ENCODE results near the gene PMPCA. TPM values are rescaled to one million over a fixed set of nuclear protein-coding genes. Genes with fewer than 3 reads are reported as not detected.

Gene PMPCA
- total RNA-seq, 4 donors from 2014 or later, result 22.8 to 43.9 (median 35.0) TPM

DNA sequence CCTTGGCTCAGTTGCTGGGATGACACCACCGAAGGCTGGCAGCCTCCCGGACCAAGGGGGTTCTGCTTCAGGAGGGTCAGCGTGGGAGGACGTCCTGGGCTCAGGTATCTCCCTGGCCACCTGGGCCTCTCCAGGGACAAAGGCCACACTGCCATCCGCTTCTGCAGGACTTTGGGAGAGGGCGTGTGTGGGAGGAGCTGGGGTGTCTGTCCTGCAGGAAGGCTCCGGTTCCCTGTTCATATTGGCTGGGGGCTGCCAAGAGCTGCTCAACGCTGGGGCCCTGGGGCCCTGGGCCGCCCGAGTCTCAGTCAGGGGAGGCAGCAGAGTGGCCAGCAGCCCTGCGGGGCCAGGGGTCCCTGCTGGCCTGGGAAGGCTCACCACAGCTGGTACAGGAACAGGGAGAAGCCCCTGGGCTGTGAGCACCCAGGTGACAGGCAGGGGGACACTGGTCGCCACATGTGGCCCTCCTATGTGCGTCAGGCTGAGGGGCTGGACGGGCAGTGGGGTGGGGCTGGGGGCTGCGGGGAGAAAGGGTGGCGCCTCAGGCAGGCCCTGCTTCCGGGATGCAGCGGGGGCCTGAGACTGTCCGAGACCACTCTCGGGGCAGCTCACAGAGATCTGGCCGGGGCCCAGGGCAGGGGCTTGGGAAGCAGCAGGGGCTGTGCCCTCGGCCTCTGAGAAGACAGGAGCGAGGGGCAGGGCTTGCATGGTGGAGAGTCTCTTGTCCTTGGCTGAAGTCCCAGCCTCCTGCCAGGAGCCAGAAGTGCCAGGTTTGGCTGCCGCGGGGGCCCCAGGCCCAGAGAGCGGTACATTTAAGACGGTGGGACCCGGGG is 32.1 kb upstream of the PMPCA start:
- Histone ChIP-seq H3K27me3 (no peaks in the 10 kb centered on the region), H3K9me3 (no peaks in the 10 kb centered on the region), H3K36me3 (peaks cover 10 to 68% (median 57%) of the 10 kb centered on the region in 4 donors), H3K4me3 (no peak overlapping the region), H3K27ac (replicated peaks in 1 of 4) (no peak overlapping the region), H3K4me1 (no peaks in the 10 kb centered on the region)
- intact Hi-C loops (cut with DNase I), result no loop called here
- WGBS, result 87% methylated on average over 7 of the region's 28 CpGs
- TF ChIP-seq POLR2AphosphoS5 (IDR thresholded peaks at IDR 0.05), result no peak
- TF ChIP-seq CTCF (IDR thresholded peaks at IDR 0.05), result no peak
- no peak for TF ChIP-seq EP300 (IDR thresholded peaks at IDR 0.05)
- TF ChIP-seq POLR2A (IDR thresholded peaks at IDR 0.05; ENCODE audit: low read depth), result no peak
- no peak for DNase-seq (ENCODE audit: extremely low spot score)

GRCh38 chr9:136379003-136379287 is 31.5 kb upstream of the PMPCA start:
- no peaks in the 10 kb centered on the region for H3K27me3 ChIP-seq
- H3K9me3 ChIP-seq, result no peaks in the 10 kb centered on the region
- peaks cover 10 to 74% (median 62%) of the 10 kb centered on the region in 4 donors for H3K36me3 ChIP-seq
- WGBS, result 100% methylated on average over 3 of the region's 18 CpGs
- intact Hi-C loops (cut with DNase I), result no loop called here
- no peak overlapping the region for H3K27ac ChIP-seq (replicated peaks in 1 of 4)
- no peak for DNase-seq (ENCODE audit: extremely low spot score)
- no peak for TF ChIP-seq POLR2A (IDR thresholded peaks at IDR 0.05; ENCODE audit: low read depth)
- no peaks in the 10 kb centered on the region for H3K4me1 ChIP-seq
- H3K4me3 ChIP-seq, result no peak overlapping the region

DNA sequence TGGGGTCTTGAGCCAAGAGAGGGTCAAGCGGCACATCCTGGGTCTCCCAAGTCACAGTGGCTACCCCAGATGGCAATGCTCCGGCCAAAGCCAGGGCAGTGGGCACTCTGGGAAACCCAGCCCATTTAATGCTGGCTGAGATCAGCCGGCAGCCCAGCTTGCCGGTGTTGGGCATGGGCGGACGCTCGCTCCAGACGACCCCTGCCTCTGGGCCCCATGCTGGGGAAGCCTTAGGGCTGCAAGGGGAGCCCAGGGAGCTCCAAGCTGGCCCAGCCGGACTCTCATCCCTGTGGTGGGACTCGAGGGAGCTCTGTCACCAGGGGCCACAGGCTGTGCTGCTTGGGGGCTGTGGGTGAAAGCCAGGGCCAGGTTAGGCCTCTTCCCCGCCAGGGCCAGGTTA is 31.1 kb upstream of the PMPCA start:
- TF ChIP-seq CTCF (IDR thresholded peaks at IDR 0.05) (no peak), POLR2AphosphoS5 (IDR thresholded peaks at IDR 0.05) (no peak), EP300 (IDR thresholded peaks at IDR 0.05) (no peak), POLR2A (IDR thresholded peaks at IDR 0.05; ENCODE audit: low read depth) (no peak)
- DNase-seq (ENCODE audit: extremely low spot score), result no peak
- Histone ChIP-seq H3K4me3 (no peak overlapping the region), H3K27me3 (no peaks in the 10 kb centered on the region), H3K36me3 (peaks cover 13 to 78% (median 67%) of the 10 kb centered on the region in 4 donors), H3K27ac (replicated peaks in 1 of 4) (no peak overlapping the region), H3K9me3 (no peaks in the 10 kb centered on the region), H3K4me1 (no peaks in the 10 kb centered on the region)
- WGBS, result 100% methylated on average over 1 of the region's 11 CpGs
- intact Hi-C loops (cut with DNase I), result no loop called here

- TF ChIP-seq POLR2AphosphoS5 (IDR thresholded peaks at IDR 0.05) (no peak), POLR2A (IDR thresholded peaks at IDR 0.05; ENCODE audit: low read depth) (no peak), EP300 (IDR thresholded peaks at IDR 0.05) (no peak), CTCF (IDR thresholded peaks at IDR 0.05) (no peak)
- H3K27me3 ChIP-seq, result no peaks in the 10 kb centered on the region
Measured at GRCh38 chr9:136379891-136380290, 30.6 kb upstream of the PMPCA start.

DNA sequence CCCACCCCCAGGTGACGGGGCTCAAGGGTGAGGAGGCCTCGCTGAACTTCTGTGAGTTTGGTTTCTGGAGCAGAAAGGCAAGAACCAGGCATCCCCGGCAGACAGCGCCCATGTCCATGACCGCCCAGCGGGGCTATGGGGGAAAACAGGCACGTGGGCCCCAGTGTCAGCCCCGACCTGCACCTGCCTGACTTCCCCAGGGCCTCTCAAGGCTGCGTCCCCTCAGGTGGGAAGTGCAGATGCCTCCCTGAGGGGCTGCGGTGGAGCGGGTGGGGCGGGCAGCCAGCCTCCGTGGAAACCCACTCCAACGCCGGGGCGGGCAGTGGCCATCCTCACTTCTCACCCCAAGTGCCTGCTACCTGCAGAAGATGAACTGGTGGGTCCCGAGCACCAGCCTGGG is 30.1 kb upstream of the PMPCA start:
- Histone ChIP-seq H3K36me3 (peaks cover 16 to 84% (median 76%) of the 10 kb centered on the region in 4 donors), H3K9me3 (no peaks in the 10 kb centered on the region), H3K4me1 (no peaks in the 10 kb centered on the region), H3K27me3 (no peaks in the 10 kb centered on the region), H3K4me3 (no peak overlapping the region), H3K27ac (replicated peaks in 1 of 4) (no peak overlapping the region)
- WGBS, result 100% methylated on average over 2 of the region's 17 CpGs
- DNase-seq (ENCODE audit: extremely low spot score), result no peak
- TF ChIP-seq POLR2A (IDR thresholded peaks at IDR 0.05; ENCODE audit: low read depth), result no peak
- no peak for TF ChIP-seq CTCF (IDR thresholded peaks at IDR 0.05)
- no peak for TF ChIP-seq POLR2AphosphoS5 (IDR thresholded peaks at IDR 0.05)
- no peak for TF ChIP-seq EP300 (IDR thresholded peaks at IDR 0.05)
- intact Hi-C loops (cut with DNase I), result no loop called here

More at GRCh38 chr9:136379891-136380290, 30.6 kb upstream of the PMPCA start:
- H3K4me1 ChIP-seq, result no peaks in the 10 kb centered on the region
- no peak overlapping the region for H3K4me3 ChIP-seq
- peaks cover 16 to 83% (median 71%) of the 10 kb centered on the region in 4 donors for H3K36me3 ChIP-seq
- 94% methylated on average over 9 of the region's 11 CpGs for WGBS
- intact Hi-C loops (cut with DNase I), result no loop called here
- no peaks in the 10 kb centered on the region for H3K9me3 ChIP-seq
- H3K27ac ChIP-seq (replicated peaks in 1 of 4), result no peak overlapping the region
- DNase-seq (ENCODE audit: extremely low spot score), result no peak

All from esophagus muscularis mucosa (tissue), 4 donors.